HepG2 (cell line): ENCODE data around the gene RARA. TPM values are rescaled to one million over a fixed set of nuclear protein-coding genes. Genes with fewer than 3 reads are reported as not detected.

Experiments
- CHD4 ChIP-seq: fragments of 200-600 bp; sonication (generic); IDR thresholded peaks from 2 replicates; pipeline ENCODE4 v1.7.0; 2017; ENCODE audit warnings: mild to moderate bottlenecking, low read length, borderline replicate concordance
- EP300 ChIP-seq, 3 experiments: sonication (generic) in 1 of 3; formaldehyde crosslinking in 1 of 3; IDR thresholded peaks; 2 replicates each; pipeline versions ENCODE4 v1.5.1 to v1.6.1; 2011 to 2020; ENCODE audit warnings: low read depth in 2 of 3, low read length in 2 of 3, borderline replicate concordance in 1 of 3, improper control_type of control experiment in 1 of 3, mild to moderate bottlenecking in 1 of 3, missing genetic modification reagents in 1 of 3, moderate library complexity in 1 of 3
- FOXK1 ChIP-seq: sonication (generic); formaldehyde crosslinking; IDR thresholded peaks from 2 replicates; pipeline ENCODE4 v1.4.0; 2020; ENCODE audit warnings: low read depth, missing genetic modification reagents, borderline replicate concordance
- KDM2A ChIP-seq: sonication (generic); formaldehyde crosslinking; IDR thresholded peaks from 2 replicates; pipeline ENCODE4 v1.4.0; 2020; ENCODE audit warnings: low read depth, missing genetic modification reagents, borderline replicate concordance
- LBX2 ChIP-seq: sonication (generic); formaldehyde crosslinking; IDR thresholded peaks from 2 replicates; pipeline ENCODE4 v1.5.0; 2020; ENCODE audit warnings: missing genetic modification reagents, mild to moderate bottlenecking, borderline replicate concordance
- MED8 ChIP-seq: sonication (generic); formaldehyde crosslinking; IDR thresholded peaks from 2 replicates; pipeline ENCODE4 v1.8.1; 2023; ENCODE audit warnings: mild to moderate bottlenecking, missing genetic modification reagents; ENCODE audit not compliant: insufficient replicate concordance
- NFE2L1 ChIP-seq: sonication (generic); formaldehyde crosslinking; IDR thresholded peaks from 2 replicates; pipeline ENCODE4 v1.4.0; 2020; ENCODE audit warnings: missing genetic modification reagents, mild to moderate bottlenecking, borderline replicate concordance
- PCBP1 ChIP-seq: fragments of 200-400 bp; formaldehyde crosslinking; IDR thresholded peaks from 2 replicates; pipeline ENCODE4 v1.6.1; 2017; ENCODE audit warnings: mild to moderate bottlenecking, low read depth, low read length, borderline replicate concordance
- PRPF4 ChIP-seq: fragments of 200-400 bp; formaldehyde crosslinking; IDR thresholded peaks from 2 replicates; pipeline ENCODE4 v1.6.1; 2016; ENCODE audit warnings: low read length, low read depth; ENCODE audit not compliant: poor library complexity, severe bottlenecking
- SOX5 ChIP-seq: IDR thresholded peaks from 2 replicates; pipeline ENCODE4 v1.6.1; 2016; ENCODE audit warnings: borderline replicate concordance
- TSC22D2 ChIP-seq: sonication (generic); formaldehyde crosslinking; IDR thresholded peaks from 2 replicates; pipeline ENCODE4 v1.5.1; 2020; ENCODE audit warnings: missing genetic modification reagents, mild to moderate bottlenecking, borderline replicate concordance
- ZFYVE20 ChIP-seq: sonication (generic); formaldehyde crosslinking; IDR thresholded peaks from 2 replicates; pipeline ENCODE4 v1.8.0; 2023; ENCODE audit warnings: low read depth, mild to moderate bottlenecking, moderate library complexity, missing genetic modification reagents, borderline replicate concordance
- ZMAT5 ChIP-seq: sonication (generic); formaldehyde crosslinking; IDR thresholded peaks from 2 replicates; pipeline ENCODE4 v1.5.0; 2020; ENCODE audit warnings: mild to moderate bottlenecking, low read depth, missing genetic modification reagents, borderline replicate concordance
- ZNF224 ChIP-seq: sonication (generic); formaldehyde crosslinking; IDR thresholded peaks from 2 replicates; pipeline ENCODE4 v1.5.0; 2020; ENCODE audit warnings: mild to moderate bottlenecking, missing genetic modification reagents
- ZNF264 ChIP-seq: sonication (generic); formaldehyde crosslinking; IDR thresholded peaks from 2 replicates; pipeline ENCODE4 v1.4.0; 2020; ENCODE audit warnings: missing genetic modification reagents
- ZNF274 ChIP-seq: sonication (generic); formaldehyde crosslinking; IDR thresholded peaks from 2 replicates; pipeline ENCODE4 v1.5.1; 2020; ENCODE audit warnings: mild to moderate bottlenecking, missing genetic modification reagents
- ZNF674 ChIP-seq: sonication (generic); formaldehyde crosslinking; IDR thresholded peaks from 2 replicates; pipeline ENCODE4 v1.5.0; 2020; ENCODE audit warnings: low read depth, mild to moderate bottlenecking, missing genetic modification reagents
- ZNF883 ChIP-seq: sonication (generic); formaldehyde crosslinking; IDR thresholded peaks from 2 replicates; pipeline ENCODE4 v1.5.1; 2020; ENCODE audit warnings: mild to moderate bottlenecking, missing genetic modification reagents; ENCODE audit errors: not compliant biosample characterization
- polyA plus RNA-seq, 8 experiments: library from polyadenylated mRNA; depleted of rRNA in 3 of 8; stranded (reverse) in 7 of 8; unstranded in 1 of 8; fragments of >200 nt; fragmentation: Illumina TruSeq in 4 of 8; extraction: Trizol in 4 of 8; gene quantifications; 2 replicates each; pipeline versions ENCODE4 v1.2.1 to v1.2.3, GENCODE V29; 2011 to 2016; ENCODE audit warnings: low read depth in 4 of 8, missing spikeins in 1 of 8, mixed read lengths in 1 of 8; ENCODE audit not compliant: insufficient read depth in 1 of 8
- total RNA-seq, 5 experiments: library from RNA; depleted of rRNA; stranded (reverse); fragments of >200 nt; fragmentation: Illumina TruSeq; extraction: Trizol; gene quantifications; 2 replicates each; pipeline ENCODE4 v1.2.3, GENCODE V29; 2016; ENCODE audit warnings: low read depth in 1 of 5
- TF ChIP-seq, protein P1 (sequence below): sonication (generic); formaldehyde crosslinking; IDR thresholded peaks from 2 replicates; pipeline ENCODE4 v1.5.1; 2020; ENCODE audit warnings: mild to moderate bottlenecking, missing genetic modification reagents, borderline replicate concordance
- TF ChIP-seq, protein P2 (sequence below): sonication (generic); formaldehyde crosslinking; IDR thresholded peaks from 2 replicates; pipeline ENCODE4 v1.4.0; 2020; ENCODE audit warnings: missing genetic modification reagents

Gene RARA
- total and polyA plus RNA-seq, 2 of the 13 experiments (the other 11 are each of a cell fraction or from before 2014, with no cell fraction given): 6.4 to 8.6 TPM

DNA sequence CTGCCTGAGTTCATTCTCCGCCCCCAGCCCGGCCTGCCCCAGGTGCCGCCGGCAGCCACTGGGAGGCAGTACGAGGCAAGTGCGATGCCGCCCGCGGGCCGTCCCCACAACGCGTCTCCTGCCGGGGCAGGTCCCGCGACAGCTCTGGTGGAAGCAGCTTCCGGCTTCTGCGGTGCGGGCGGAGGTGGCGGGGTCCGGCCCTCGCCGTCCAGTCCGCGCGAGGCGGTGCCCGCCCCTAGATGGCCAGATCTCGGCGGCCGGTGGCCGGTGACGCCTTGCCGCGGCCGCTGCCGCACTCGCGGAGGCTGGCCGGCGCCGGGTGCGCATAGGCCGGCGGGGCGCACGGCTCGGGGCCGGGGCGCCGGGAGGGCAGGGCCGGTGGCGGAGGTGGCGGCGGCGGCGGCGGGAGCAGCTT lies 53.7 kb downstream of the RARA start (continued):
- no peak for TF ChIP-seq ZNF224 (CRISPR knock-in tag)
- no peak for TF ChIP-seq PCBP1
- TF ChIP-seq ZNF274 (CRISPR knock-in tag): peak; percentile 82; the same call in 1 of the 2 replicates
- TF ChIP-seq CHD4: no peak
- peak; percentile 60; the same call in 1 of the 2 replicates for TF ChIP-seq SOX5 (CRISPR knock-in tag)
- TF ChIP-seq, protein P1, sequence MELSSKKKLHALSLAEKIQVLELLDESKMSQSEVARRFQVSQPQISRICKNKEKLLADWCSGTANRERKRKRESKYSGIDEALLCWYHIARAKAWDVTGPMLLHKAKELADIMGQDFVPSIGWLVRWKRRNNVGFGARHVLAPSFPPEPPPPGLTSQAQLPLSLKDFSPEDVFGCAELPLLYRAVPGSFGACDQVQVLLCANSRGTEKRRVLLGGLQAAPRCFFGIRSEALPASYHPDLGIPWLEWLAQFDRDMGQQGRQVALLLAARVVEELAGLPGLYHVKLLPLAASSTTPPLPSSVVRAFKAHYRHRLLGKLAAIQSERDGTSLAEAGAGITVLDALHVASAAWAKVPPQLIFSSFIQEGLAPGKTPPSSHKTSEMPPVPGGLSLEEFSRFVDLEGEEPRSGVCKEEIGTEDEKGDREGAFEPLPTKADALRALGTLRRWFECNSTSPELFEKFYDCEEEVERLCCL (CRISPR knock-in tag): no peak
- TF ChIP-seq ZMAT5 (CRISPR knock-in tag): no peak
- TF ChIP-seq PRPF4: no peak
- TF ChIP-seq NFE2L1 (CRISPR knock-in tag): no peak
- TF ChIP-seq ZFYVE20 (CRISPR knock-in tag): no peak
- TF ChIP-seq, protein P2, sequence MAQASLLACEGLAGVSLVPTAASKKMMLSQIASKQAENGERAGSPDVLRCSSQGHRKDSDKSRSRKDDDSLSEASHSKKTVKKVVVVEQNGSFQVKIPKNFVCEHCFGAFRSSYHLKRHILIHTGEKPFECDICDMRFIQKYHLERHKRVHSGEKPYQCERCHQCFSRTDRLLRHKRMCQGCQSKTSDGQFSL (CRISPR knock-in tag): peak; percentile 27
- no peak; the same call in 1 of the 2 replicates for TF ChIP-seq LBX2
- TF ChIP-seq KDM2A (CRISPR knock-in tag): peak; percentile 99
- TF ChIP-seq MED8 (CRISPR knock-in tag): peak; percentile 15
- peak; percentile 95 for TF ChIP-seq ZNF883 (CRISPR knock-in tag)
- TF ChIP-seq EP300 (IDR thresholded peaks at IDR 0.05; ENCODE audit: low read depth in 2 of 2, low read length in 2 of 2): 0 out of 4 replicates have a peak, but pooled peaks of 1 of the 2 experiments have one; percentile 9
- TF ChIP-seq EP300 (CRISPR knock-in tag; IDR thresholded peaks at IDR 0.05; ENCODE audit: borderline replicate concordance): peak; percentile 76
- peak; percentile 53; the same call in 1 of the 2 replicates for TF ChIP-seq FOXK1 (CRISPR knock-in tag)
- no peak for TF ChIP-seq ZNF674 (CRISPR knock-in tag)
- peak; percentile 57; the same call in 1 of the 2 replicates for TF ChIP-seq ZNF264 (CRISPR knock-in tag)
- TF ChIP-seq TSC22D2 (CRISPR knock-in tag): peak; percentile 92; the same call in 1 of the 2 replicates
